ENCODE measurements around the gene PROSER2. TPM values are rescaled to one million over a fixed set of nuclear protein-coding genes. Genes with fewer than 3 reads are reported as not detected.

The PROSER2 gene
- total RNA-seq, 4 donors from 2014 or later = 11.5 to 19.8 (median 13.4) TPM

DNA sequence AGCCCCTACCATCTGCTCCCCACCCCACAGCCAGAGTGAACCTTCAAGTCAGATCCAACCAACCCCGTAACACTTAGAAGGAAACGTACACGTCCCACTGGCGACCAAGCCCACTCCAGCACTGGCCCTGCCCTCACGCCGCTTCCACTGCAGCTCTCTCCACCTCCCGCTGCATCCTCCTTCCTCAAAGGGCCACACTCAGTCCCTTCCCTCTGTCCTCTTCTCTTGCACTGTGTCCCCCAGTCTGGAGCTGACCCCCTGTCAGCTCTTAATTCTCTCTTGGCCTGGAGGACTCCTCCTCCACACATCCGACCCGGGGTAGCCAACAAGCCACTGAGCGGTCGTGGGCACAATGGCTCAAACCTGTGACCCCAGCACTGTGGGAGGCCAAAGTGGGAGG is 85.8 kb downstream of the PROSER2 start:
- TF ChIP-seq, protein P1, sequence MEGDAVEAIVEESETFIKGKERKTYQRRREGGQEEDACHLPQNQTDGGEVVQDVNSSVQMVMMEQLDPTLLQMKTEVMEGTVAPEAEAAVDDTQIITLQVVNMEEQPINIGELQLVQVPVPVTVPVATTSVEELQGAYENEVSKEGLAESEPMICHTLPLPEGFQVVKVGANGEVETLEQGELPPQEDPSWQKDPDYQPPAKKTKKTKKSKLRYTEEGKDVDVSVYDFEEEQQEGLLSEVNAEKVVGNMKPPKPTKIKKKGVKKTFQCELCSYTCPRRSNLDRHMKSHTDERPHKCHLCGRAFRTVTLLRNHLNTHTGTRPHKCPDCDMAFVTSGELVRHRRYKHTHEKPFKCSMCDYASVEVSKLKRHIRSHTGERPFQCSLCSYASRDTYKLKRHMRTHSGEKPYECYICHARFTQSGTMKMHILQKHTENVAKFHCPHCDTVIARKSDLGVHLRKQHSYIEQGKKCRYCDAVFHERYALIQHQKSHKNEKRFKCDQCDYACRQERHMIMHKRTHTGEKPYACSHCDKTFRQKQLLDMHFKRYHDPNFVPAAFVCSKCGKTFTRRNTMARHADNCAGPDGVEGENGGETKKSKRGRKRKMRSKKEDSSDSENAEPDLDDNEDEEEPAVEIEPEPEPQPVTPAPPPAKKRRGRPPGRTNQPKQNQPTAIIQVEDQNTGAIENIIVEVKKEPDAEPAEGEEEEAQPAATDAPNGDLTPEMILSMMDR (IDR thresholded peaks at IDR 0.05) = no peak
- no peak for TF ChIP-seq POLR2A (IDR thresholded peaks at IDR 0.05)
- peaks cover 0 to 4% of the 10 kb centered on the region in 2 donors for H3K4me1 ChIP-seq
- intact Hi-C loops (cut with DNase I) = no loop called here
- H3K27ac ChIP-seq = no peak overlapping the region
- WGBS, 2 donors = 96 to 98% methylated on average over 11 of the region's 11 CpGs
- H3K36me3 ChIP-seq = no peaks in the 10 kb centered on the region
- no peak overlapping the region for H3K4me3 ChIP-seq (replicated peaks in 1 of 3)
- no peaks in the 10 kb centered on the region for H3K27me3 ChIP-seq
- H3K9me3 ChIP-seq = no peaks in the 10 kb centered on the region
- DNase-seq = no peak

DNA sequence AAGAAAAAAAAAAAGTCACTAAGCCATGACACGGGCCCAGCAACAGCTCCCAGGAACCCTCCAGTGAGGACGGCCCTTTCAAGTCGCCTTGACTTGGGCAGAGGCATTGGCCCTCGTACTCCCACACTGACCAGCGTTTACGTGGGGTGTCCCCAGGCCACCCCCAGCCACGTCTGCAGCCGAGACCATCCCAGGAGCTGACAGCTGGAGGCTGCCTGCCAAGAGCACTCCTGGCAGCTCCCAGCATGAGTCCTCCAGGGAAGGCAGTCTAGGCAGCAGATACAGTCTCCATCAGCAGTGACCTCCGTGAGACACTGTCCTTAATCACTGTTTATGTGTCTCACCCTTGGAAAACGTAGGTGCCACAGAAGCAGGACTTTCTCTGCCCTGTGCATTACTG is 86.5 kb downstream of the PROSER2 start:
- Histone ChIP-seq H3K4me1 (peaks cover 0 to 4% of the 10 kb centered on the region in 2 donors), H3K4me3 (replicated peaks in 1 of 3) (no peak overlapping the region), H3K27me3 (no peaks in the 10 kb centered on the region), H3K27ac (no peak overlapping the region), H3K36me3 (no peaks in the 10 kb centered on the region), H3K9me3 (no peaks in the 10 kb centered on the region)
- DNase-seq = no peak
- TF ChIP-seq, protein P1 (IDR thresholded peaks at IDR 0.05) = no peak
- TF ChIP-seq POLR2A (IDR thresholded peaks at IDR 0.05) = no peak
- intact Hi-C loops (cut with DNase I) = no loop called here
- WGBS, 2 donors = 63 to 76% methylated on average over 3 to 6 of the region's 10 CpGs

GRCh38 chr10:11910102-11910501 is 86.9 kb downstream of the PROSER2 start:
- Histone ChIP-seq H3K4me3 (replicated peaks in 1 of 3) (no peak overlapping the region), H3K27ac (no peak overlapping the region), H3K27me3 (no peaks in the 10 kb centered on the region), H3K4me1 (peaks cover 0 to 4% of the 10 kb centered on the region in 2 donors), H3K36me3 (no peaks in the 10 kb centered on the region), H3K9me3 (no peaks in the 10 kb centered on the region)
- WGBS, 2 donors = 90 to 94% methylated on average over 10 of the region's 10 CpGs
- intact Hi-C loops (cut with DNase I) = no loop called here
- TF ChIP-seq, protein P1 (IDR thresholded peaks at IDR 0.05) = no peak
- TF ChIP-seq POLR2A (IDR thresholded peaks at IDR 0.05) = no peak
- DNase-seq = no peak

DNA sequence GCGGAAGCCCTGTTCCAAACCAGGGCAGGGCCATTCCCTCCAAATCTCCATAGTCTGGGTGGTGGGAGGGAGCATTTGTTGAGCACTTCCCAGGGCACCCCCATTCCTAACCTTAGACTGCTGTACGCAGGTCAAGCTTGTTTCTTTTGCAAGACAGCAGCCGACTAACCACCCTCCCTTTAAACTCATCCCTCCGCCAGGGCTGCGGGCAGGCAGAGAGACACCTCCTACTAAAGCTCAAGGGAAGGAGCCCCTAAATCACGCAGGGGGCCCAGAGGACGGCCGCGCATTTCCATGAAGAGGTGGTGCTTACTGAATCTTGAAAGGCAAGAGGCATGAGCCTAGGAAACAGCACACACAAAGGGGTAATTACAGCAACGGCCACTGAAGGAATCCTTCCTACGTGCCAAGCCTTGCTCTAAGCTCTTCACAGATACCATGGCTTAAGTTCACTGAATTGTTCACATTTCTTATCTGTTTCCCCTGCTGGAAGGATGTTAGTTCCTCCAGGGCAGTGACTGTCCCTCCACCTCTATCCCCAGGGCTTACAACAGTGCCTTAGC is 90.0 kb downstream of the PROSER2 start:
- Histone ChIP-seq H3K36me3 (no peaks in the 10 kb centered on the region), H3K4me1 (peaks cover 5 to 15% of the 10 kb centered on the region in 2 donors), H3K27me3 (no peaks in the 10 kb centered on the region), H3K9me3 (no peaks in the 10 kb centered on the region), H3K4me3 (replicated peaks in 1 of 3) (no peak overlapping the region), H3K27ac (no peak overlapping the region)
- intact Hi-C loops (cut with DNase I) = no loop called here
- no peak for DNase-seq
- 47 to 49% methylated on average over 6 to 11 of the region's 11 CpGs for WGBS, 2 donors
- TF ChIP-seq, protein P1 (IDR thresholded peaks at IDR 0.05) = no peak
- no peak for TF ChIP-seq POLR2A (IDR thresholded peaks at IDR 0.05)

DNA sequence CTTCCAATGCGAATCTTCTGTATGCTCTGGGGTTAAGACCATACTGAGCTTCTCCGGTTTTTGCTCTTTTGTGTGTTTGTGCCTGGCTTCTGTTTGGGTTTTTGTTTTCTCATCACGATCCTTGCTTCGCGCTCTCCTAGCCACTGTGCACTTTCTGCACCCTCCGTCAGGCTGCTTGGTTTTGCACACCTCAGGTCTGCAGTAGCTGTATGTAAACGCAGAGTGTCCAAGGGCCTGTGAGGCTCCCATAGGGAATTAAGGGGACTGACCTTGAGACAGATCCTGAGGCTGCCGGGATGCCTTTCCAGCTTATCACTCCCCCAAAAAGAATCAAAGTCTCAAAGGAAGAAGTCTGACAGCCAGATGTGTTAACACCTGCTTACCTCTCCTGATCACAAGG is 95.2 kb downstream of the PROSER2 start:
- intact Hi-C loops (cut with DNase I) = no loop called here
- Histone ChIP-seq H3K9me3 (no peaks in the 10 kb centered on the region), H3K27me3 (no peaks in the 10 kb centered on the region), H3K4me1 (peaks cover 5 to 12% of the 10 kb centered on the region in 2 donors), H3K36me3 (peaks cover 12 to 18% of the 10 kb centered on the region in 2 donors), H3K4me3 (replicated peaks in 1 of 3) (no peak overlapping the region), H3K27ac (no peak overlapping the region)
- TF ChIP-seq, protein P1 (IDR thresholded peaks at IDR 0.05) = no peak
- no peak for TF ChIP-seq POLR2A (IDR thresholded peaks at IDR 0.05)
- DNase-seq = no peak
- 76 to 81% methylated on average over 8 of the region's 8 CpGs for WGBS, 2 donors
